ENCODE results near the gene ANXA2.
A peak's percentile ranks its signal among the peaks of the same experiment; 100 is the strongest.

Gene ANXA2

DNA sequence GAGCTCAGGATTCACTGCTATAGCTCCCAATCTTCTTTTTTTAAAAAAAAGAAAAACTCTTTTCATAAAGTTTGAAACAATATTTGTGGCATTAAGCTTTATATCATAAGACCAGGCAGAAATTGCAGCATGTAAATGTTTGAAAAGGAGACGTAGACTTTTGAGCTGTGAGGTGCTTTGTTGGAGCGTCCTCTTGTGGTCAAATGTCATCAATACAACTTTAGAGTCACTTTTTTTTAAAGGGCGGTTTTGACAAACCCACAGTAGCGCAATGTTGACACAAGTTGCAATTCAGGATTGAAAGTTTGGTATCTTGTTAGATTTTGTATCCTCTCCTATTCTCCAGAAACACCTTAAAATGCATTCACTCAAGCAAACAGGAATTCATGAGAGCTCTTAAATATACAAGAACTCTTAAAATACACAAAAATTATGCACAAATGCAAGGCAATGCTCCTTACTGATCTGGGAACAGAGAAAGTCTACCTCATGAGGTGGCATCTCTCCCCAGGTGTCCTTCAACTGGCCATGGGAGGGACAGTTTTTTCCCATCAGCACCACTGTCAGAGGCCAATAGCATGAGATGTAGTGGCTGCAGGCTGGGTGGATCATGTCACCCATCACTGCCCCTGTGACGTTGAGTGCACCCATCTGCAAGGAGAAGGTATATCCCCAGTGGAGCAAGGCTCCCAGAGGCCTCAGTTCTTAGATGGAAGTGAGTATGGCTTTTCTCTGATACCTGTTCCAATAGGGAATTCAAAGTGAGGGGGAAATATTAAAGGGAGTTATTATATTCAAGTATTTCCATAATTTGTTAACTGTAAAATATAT, 70.7 kb downstream of the ANXA2 start:
- TF ChIP-seq, protein P1, sequence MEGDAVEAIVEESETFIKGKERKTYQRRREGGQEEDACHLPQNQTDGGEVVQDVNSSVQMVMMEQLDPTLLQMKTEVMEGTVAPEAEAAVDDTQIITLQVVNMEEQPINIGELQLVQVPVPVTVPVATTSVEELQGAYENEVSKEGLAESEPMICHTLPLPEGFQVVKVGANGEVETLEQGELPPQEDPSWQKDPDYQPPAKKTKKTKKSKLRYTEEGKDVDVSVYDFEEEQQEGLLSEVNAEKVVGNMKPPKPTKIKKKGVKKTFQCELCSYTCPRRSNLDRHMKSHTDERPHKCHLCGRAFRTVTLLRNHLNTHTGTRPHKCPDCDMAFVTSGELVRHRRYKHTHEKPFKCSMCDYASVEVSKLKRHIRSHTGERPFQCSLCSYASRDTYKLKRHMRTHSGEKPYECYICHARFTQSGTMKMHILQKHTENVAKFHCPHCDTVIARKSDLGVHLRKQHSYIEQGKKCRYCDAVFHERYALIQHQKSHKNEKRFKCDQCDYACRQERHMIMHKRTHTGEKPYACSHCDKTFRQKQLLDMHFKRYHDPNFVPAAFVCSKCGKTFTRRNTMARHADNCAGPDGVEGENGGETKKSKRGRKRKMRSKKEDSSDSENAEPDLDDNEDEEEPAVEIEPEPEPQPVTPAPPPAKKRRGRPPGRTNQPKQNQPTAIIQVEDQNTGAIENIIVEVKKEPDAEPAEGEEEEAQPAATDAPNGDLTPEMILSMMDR (conservative IDR thresholded peaks at IDR 0.05; ENCODE audit: control insufficient read depth, insufficient read depth, low read depth, low read length) = peak; percentile 91
- no peak overlapping the region for H3K4me3 ChIP-seq (ENCODE audit: control insufficient read depth, low read depth, low read length)
- DNase-seq (ENCODE audit: low read depth) = peak; percentile 60

DNA sequence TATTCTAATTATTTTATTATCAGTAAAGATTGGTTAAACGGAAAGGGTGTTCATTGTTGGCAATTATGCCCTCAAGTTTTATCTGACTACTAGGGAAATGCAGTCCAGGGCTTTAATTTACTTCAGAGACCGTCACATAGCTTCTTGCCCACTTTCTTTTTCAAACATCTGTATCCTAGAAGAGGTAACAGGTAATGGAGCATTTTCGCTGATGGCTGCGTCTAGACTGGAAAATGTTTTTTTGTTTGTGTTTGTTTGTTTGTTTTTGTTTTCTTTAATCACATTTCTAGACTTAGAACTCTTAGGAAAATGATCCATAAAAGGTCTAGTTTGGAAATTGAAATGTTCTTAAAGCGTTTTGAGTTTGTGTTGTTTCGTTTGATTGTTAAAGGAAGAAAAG, 71.4 kb downstream of the ANXA2 start:
- no peak for DNase-seq (ENCODE audit: low read depth)
- H3K4me3 ChIP-seq (ENCODE audit: control insufficient read depth, low read depth, low read length) = no peak overlapping the region
- TF ChIP-seq, protein P1 (conservative IDR thresholded peaks at IDR 0.05; ENCODE audit: control insufficient read depth, insufficient read depth, low read depth, low read length) = no peak

DNA sequence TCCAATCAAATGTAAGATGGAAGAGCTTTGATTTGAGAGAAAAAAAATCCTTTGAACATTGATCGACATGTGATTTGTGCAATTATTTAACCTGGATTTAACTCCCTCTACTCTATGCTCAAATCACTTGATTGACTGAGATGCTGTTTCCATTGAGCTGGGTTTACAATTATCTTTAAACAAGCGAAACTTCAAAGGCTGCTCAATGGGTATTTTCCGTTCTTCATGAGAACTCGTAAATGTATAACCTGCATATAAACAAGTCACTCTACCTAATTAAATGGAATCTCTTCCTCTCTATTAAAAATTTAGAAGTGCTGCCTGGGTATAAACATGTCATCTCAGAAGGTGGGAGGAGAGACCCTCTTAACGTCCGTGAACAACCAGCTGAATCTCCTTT, 71.9 kb downstream of the ANXA2 start:
- H3K4me3 ChIP-seq (ENCODE audit: control insufficient read depth, low read depth, low read length) = no peak overlapping the region
- no peak for DNase-seq (ENCODE audit: low read depth)
- TF ChIP-seq, protein P1 (conservative IDR thresholded peaks at IDR 0.05; ENCODE audit: control insufficient read depth, insufficient read depth, low read depth, low read length) = no peak

DNA sequence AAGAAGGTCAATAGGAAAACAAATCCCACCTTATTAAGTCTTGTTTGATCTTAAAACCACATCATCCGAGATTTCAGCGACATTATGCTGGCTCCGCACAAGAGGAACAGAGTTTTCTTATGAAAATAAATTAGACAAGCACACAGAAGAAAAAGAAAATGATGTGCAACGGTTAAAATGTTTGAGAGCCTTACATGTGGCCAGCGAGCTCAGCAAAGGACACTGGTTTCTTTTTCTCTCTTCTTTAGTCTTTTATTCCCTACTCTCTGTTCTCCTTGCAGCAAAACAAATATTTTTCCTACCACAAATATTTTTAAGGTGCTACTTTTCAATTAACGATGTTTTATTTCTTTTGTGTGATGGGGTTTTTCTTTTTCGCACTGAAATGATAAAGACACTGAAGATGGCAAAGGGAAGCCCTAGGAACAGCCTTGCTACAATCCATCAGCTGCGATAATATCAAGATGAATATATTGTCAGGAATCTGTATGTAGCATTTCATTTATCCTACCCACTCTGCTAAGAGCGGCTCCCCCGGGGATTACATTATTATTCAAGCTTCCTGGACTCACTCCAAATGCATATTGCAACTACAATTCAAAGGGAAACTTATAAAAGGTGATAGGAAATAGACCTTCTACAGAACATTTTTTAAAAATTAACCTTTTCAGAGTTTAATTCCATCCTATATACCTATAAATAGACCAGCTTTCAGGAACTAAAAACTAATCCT, 72.9 kb downstream of the ANXA2 start:
- peak; percentile 33 for DNase-seq (ENCODE audit: low read depth)

DNA sequence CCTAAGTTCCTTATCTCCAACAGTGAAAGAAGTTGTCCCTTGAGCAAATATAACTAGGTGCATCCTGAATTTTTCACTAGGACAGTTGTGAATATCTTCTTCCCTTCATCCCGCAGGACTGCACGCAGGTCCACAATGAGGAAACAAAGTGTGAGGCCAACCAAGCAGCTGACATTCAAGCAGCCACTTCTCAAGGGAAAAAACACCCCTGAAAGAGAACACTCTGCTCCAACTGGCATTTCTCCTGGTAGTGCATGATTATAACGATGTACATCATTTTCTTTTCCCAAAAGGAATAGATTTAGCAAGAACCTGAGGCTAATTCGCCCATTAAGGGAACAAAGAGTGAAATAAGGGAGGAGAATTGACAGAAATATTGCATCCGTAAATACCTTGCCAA, 74.5 kb downstream of the ANXA2 start:
- H3K4me3 ChIP-seq (ENCODE audit: control insufficient read depth, low read depth, low read length) = no peak overlapping the region
- no peak for DNase-seq (ENCODE audit: low read depth)
- TF ChIP-seq, protein P1 (conservative IDR thresholded peaks at IDR 0.05; ENCODE audit: control insufficient read depth, insufficient read depth, low read depth, low read length) = no peak

More for the DNA sequence above, 72.9 kb downstream of the ANXA2 start:
- H3K4me3 ChIP-seq (ENCODE audit: control insufficient read depth, low read depth, low read length) = no peak overlapping the region
- TF ChIP-seq, protein P1 (conservative IDR thresholded peaks at IDR 0.05; ENCODE audit: control insufficient read depth, insufficient read depth, low read depth, low read length) = no peak

DNA sequence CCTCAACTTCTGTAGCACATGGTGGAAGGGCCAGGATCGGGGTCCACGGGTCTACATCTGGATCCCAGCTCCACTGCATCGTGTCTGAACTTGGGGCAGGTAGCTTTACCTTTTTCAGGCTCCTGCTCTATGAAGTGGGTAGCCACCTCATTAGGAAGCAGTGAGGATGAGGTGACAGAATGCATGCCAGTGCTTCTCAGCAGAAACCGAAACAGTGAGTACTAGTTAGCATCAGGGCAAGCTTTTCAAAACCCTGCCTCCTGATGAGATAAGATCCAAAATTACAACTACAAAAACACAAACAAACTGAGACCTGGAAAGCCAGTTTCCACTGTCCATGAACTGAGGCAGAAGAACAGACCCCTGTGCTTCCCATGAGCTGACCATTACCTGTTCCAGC, 77.4 kb downstream of the ANXA2 start:
- H3K4me3 ChIP-seq (ENCODE audit: control insufficient read depth, low read depth, low read length) = no peak overlapping the region
- DNase-seq (ENCODE audit: low read depth) = no peak

More for the DNA sequence above, 77.4 kb downstream of the ANXA2 start:
- TF ChIP-seq, protein P1 (conservative IDR thresholded peaks at IDR 0.05; ENCODE audit: control insufficient read depth, insufficient read depth, low read depth, low read length) = no peak

All from fibroblast of mammary gland (primary cell).